Fibroblast of villous mesenchyme (primary cell): Measurements from ENCODE around the gene TTLL9. TPM values are rescaled to one million over a fixed set of nuclear protein-coding genes. Genes with fewer than 3 reads are reported as not detected.
"Not testable (repeated sequence)": the region's sequence is repeated elsewhere in the genome, so short reads cannot be mapped to it uniquely, and the experiment has no call there.

Source experiments
- DNase-seq: peaks from one replicate; pipeline ENCODE4 v3.0.0-alpha.2; 2010; ENCODE audit warnings: low read depth
- H3K4me3 ChIP-seq: 2 replicates; pipeline ENCODE4 v1.5.1; 2011; ENCODE audit warnings: low read depth, mild to moderate bottlenecking, low read length
- CTCF ChIP-seq: IDR thresholded peaks from 2 replicates; pipeline ENCODE4 v1.5.1; 2012; ENCODE audit warnings: low read depth, mild to moderate bottlenecking, low read length; ENCODE audit not compliant: insufficient read depth
- total RNA-seq: library from RNA; depleted of rRNA; stranded (reverse); fragments of >200 nt; gene quantifications from 2 replicates; pipeline ENCODE4 v1.2.3, GENCODE V29; 2012

The TTLL9 gene
- total RNA-seq, 1 donor: not detected

- no peak overlapping the region for H3K4me3 ChIP-seq
- DNase-seq: no peak
- no peak for TF ChIP-seq CTCF
These were observed 53.2 kb downstream of the TTLL9 start for GRCh38 chr20:31923388-31924331.

DNA sequence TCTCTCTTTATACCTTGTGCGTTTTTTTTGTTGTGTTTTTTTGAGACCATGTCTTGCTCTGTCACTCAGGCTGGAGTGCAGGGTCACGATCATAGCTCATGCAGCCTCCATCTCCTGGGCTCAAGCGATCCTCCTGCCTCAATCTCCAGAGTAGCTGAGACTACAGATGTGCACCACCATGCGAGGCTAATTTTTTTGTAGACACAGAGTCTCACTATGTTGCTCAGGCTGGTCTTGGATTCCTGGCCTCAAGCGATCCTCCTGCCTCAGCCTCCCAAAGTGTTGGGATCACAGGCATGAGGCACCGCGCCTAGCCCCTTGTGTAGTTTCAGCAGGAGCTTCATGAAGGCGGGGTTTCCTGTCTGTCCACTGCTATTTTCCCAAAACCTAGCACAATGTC lies 54.1 kb downstream of the TTLL9 start:
- no peak for DNase-seq
- TF ChIP-seq CTCF: no peak
- H3K4me3 ChIP-seq: no peak overlapping the region

DNA sequence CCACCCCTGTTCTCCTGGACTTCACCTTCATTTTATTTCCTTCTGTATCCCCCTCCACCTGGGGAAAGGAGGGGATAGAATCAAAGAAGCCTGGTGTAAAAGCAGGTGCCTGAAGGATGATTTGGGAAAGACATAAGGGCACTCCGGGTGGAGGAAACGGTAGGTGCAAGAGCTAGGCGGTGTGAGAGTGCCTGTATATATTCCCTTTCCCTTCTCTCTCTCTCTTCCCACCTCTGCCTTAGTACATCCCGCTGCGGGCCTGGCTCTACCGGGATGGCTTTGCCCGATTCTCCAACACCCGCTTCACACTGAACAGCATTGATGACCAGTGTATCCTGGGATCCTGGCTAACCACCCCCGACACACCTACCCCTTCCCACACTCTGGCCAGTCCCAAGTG lies 55.2 kb downstream of the TTLL9 start:
- DNase-seq: no peak
- TF ChIP-seq CTCF: no peak
- no peak overlapping the region for H3K4me3 ChIP-seq

DNA sequence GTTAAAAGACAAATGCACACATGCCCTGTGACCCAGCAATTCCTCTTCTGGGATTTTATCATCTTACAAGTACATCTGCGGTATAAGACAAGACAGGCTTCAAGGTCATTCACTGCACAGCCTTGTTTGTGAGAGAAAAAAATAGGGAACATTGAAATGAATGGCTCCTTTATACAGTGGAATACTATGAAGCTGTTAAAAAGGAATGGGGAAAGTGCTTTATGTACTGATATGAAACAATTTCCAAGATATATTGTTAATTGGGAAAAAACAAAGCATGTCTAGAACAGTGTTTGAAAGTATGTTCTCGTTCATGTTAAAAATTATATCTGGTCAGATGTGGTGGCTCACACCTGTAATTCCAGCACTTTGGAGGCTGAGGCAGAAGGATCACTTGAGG lies 56.1 kb downstream of the TTLL9 start:
- no peak for TF ChIP-seq CTCF
- DNase-seq: no peak
- H3K4me3 ChIP-seq: no peak overlapping the region

DNA sequence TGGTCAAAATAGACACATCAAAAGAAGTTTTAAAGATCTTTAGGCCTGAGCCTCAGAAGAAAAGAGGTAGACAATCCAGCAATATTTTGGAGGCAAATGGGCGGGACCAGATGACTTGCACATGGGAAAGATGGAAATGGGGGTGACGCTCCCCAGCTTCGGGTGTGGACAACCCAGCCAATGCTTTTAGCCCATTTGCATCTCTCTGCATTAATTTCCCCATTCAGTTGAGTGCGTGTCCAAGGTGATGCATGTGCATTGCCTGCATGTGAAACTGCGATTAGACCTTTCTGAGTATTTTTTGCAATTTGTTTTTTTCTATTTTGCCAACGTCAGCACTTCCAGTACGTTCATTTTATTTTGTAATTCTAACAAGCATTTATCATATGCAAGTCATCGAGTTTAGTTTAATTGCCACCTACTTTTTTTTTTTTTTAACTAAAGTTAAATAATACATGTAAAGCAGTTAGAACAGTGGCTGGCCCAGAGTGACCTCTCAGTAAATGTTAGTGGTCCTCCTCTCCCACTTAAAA lies 57.3 kb downstream of the TTLL9 start:
- no peak for DNase-seq
- no peak for TF ChIP-seq CTCF
- H3K4me3 ChIP-seq: no peak overlapping the region

DNA sequence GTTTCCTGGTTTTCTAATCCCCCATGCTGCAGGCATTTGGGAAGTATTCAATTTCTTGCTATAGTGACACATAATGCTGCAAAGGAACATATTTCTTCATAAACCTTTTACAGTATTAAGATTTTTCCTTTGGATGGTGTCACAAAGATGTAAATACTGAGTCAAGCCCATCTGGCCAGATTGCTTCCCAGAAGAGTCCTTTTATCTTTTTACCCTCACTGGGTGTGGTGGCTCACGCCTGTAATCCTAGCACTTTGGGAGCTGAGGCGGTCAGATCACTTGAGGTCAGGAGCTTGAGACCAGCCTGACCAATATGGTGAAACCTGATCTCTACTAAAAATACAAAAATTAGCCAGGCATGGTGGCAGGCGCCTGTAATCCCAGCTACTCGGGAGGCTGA lies 59.2 kb downstream of the TTLL9 start:
- not testable (repeated sequence) for H3K4me3 ChIP-seq
- peak; percentile 47 for DNase-seq

DNA sequence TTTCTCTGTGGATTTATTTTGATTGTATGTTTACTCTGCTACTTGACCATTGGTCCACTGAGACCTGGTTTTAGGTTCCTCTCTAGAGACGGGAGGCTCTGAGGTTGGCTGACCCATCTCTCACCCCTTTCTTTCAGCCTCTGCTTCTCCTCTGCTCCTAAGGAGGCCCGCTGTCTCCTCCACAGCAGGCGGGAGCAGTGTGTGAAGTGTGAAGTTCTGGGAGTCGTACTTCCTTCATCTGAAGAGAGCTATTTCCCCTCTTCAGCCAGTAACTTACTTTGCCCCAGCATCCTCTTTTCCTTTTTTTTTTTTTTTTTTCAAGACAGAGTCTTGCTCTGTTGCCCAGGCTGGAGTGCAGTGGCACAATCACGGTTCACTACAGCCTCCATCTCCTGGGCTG lies 60.3 kb downstream of the TTLL9 start:
- TF ChIP-seq CTCF: no peak
- no peak for DNase-seq
- H3K4me3 ChIP-seq: no peak overlapping the region
